Adrenal gland (tissue), 12 donors: ENCODE results near the gene ANKRD10. TPM values are rescaled to one million over a fixed set of nuclear protein-coding genes. Genes with fewer than 3 reads are reported as not detected.

Source experiments
- DNase-seq, 7 donors: peaks; one replicate each; pipeline ENCODE4 v3.0.0-alpha.2; 2019 to 2020
- H3K27ac ChIP-seq, 5 donors: fragments of 200-600 bp; sonication (generic) in 4 of 5; 1 replicate in 3 of 5; 2 replicates in 2 of 5; pipeline versions ENCODE4 v1.5.1 to v1.8.0; 2016 to 2020; ENCODE audit warnings: mild to moderate bottlenecking in 1 of 5
- H3K27me3 ChIP-seq: fragments of 200-600 bp; 2 replicates; pipeline ENCODE4 v1.8.0; 2021
- H3K36me3 ChIP-seq, 2 donors: fragments of 200-600 bp; replicated peaks in 1 of 2; 1 replicate in 1 of 2; 2 replicates in 1 of 2; pipeline versions ENCODE4 v1.5.1 to v1.8.0; 2018 to 2022
- H3K4me1 ChIP-seq, 2 donors: fragments of 200-600 bp; replicated peaks in 1 of 2; 1 replicate in 1 of 2; 2 replicates in 1 of 2; pipeline versions ENCODE4 v1.5.1 to v1.8.0; 2018 to 2021
- H3K4me3 ChIP-seq, 4 donors: fragments of 200-600 bp; sonication (generic) in 3 of 4; one replicate each; pipeline ENCODE4 v1.5.1; 2016 to 2018
- H3K9me3 ChIP-seq, 3 donors: fragments of 200-600 bp; sonication (generic) in 1 of 3; replicated peaks in 1 of 3; 1 replicate in 2 of 3; 2 replicates in 1 of 3; pipeline versions ENCODE4 v1.5.1 to v1.8.0; 2016 to 2021
- POLR2A ChIP-seq, 2 donors: fragments of 450-650 bp; IDR thresholded peaks; one replicate each; pipeline ENCODE4 v1.6.1; 2017; ENCODE audit warnings: antibody characterized with exemption in 2 of 2, mild to moderate bottlenecking in 2 of 2, moderate library complexity in 1 of 2
- WGBS, 4 donors: extraction: QIAGEN DNeasy Blood & Tissue Kit in 2 of 4; methylation state at CpG; one replicate each; pipeline versions ENCODE4 v1.1.5 to v1.1.7; 2013 to 2017; 5-methylcytosine and 5-hydroxymethylcytosine counted together
- intact Hi-C, 2 donors: fragments of 100-400 bp; cut with DNase I; formaldehyde crosslinking; loops; one replicate each; pipeline versions ENCODE4 v1.14.1 to v1.15.0; 2022 to 2023
- polyA plus RNA-seq, 3 donors: library from polyadenylated mRNA; stranded (reverse); fragments of 200-250 nt in 2 of 3; fragments of 350-450 nt in 1 of 3; fragmentation: Illumina TruSeq in 1 of 3; extraction: RNeasy Lipid Tissue Mini Kit (QIAGEN cat#74804) in 1 of 3; gene quantifications; one replicate each; pipeline ENCODE4 v1.2.3, GENCODE V29; 2013 to 2014
- total RNA-seq, 9 donors: library from RNA; depleted of rRNA in 4 of 9; stranded (reverse); fragments of >200 nt in 4 of 9; fragments of 120-200 nt in 1 of 9; fragmentation: NEBNext Ultra II Directional in 1 of 9; extraction: Animal tissue kit (Norgen Biotek cat#: 25700) in 1 of 9; gene quantifications; one replicate each; pipeline versions ENCODE4 v1.1.0 to v1.2.4, GENCODE V29; 2013 to 2023
- TF ChIP-seq, protein P1 (sequence below), 6 experiments: fragments of 450-650 bp in 4 of 6; fragments of 200-600 bp in 2 of 6; sonication (generic) in 1 of 6; IDR thresholded peaks; 1 replicate in 5 of 6; 2 replicates in 1 of 6; pipeline versions ENCODE4 v1.5.1 to v1.8.0; 2016 to 2021; ENCODE audit warnings: antibody characterized with exemption in 6 of 6, mild to moderate bottlenecking in 2 of 6, moderate library complexity in 1 of 6
- donor health status: healthy with polysubstance abuse.
- donor health status: Bipolar disorder and iron deficiency.
- donor health status: DM: yes; HTN: yes; CAD: no.
- donor health status: DM: no; HTN: no; CAD: no.
- donor health status: DM: no; HTN: no; CAD: no.
- donor health status: DM: yes; HTN: yes; CAD: no.

The ANKRD10 gene
- total and polyA plus RNA-seq, 12 donors: 36.5 to 159 (median 101) TPM

DNA sequence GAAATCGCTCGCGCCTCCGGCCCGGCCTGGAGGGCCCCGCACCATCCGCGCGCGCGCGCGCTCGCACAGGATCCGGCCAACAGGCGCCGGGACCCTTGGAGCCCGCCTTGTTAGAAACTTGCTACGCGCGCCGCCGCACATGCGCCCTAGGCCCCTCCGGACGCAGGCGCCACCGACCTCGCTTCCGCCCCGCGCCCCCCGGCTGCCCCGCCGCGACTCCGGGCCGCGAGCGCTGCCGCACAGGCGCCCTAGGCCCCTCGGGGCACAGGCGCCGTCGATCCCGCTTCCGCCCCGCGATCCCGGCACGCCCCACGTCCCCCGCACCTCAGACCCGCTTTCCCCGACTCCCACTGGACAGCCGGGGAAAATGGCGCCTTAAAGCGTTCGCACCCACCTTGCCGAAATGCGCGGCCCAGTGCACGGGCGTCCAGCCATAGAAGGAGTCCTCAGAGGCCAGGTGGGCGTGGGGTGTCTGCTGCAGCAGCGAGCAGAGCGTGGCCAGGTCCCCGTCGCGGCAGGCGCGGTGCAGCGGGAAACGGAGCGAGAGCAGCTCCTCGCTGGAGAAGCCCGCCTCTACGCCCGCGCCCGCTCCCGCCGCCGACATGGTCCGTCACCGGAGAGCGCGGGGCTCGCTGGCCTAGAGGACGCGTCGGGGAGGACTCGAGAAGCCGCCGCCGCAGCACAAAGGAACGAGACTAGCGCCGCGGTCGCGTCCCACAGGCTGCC, 375 bp downstream of the ANKRD10 start:
- Histone ChIP-seq H3K36me3 (peaks cover 0 to 10% of the 10 kb centered on the region in 2 donors), H3K27me3 (no peaks in the 10 kb centered on the region), H3K4me3 (peak overlapping the region; percentile 13 to 89 (median 81)), H3K27ac (peak overlapping the region; percentile 88 to 99 (median 98)), H3K9me3 (no peaks in the 10 kb centered on the region), H3K4me1 (peaks cover 19 to 47% of the 10 kb centered on the region in 2 donors)
- peak; percentile 66 to 86 (median 80) for DNase-seq
- intact Hi-C loops: loop anchor here in 1 of 2 donors (10.0 kb wide), 2 partner anchors 200 to 300 kb away; partner anchors contain the start of gene ING1
- WGBS, 4 donors: 0 to 1% (median 0%) methylated on average over 31 to 103 of the region's 103 CpGs; no CpG with 5 or more reads in 1 of the 4 donors
- TF ChIP-seq, protein P1, sequence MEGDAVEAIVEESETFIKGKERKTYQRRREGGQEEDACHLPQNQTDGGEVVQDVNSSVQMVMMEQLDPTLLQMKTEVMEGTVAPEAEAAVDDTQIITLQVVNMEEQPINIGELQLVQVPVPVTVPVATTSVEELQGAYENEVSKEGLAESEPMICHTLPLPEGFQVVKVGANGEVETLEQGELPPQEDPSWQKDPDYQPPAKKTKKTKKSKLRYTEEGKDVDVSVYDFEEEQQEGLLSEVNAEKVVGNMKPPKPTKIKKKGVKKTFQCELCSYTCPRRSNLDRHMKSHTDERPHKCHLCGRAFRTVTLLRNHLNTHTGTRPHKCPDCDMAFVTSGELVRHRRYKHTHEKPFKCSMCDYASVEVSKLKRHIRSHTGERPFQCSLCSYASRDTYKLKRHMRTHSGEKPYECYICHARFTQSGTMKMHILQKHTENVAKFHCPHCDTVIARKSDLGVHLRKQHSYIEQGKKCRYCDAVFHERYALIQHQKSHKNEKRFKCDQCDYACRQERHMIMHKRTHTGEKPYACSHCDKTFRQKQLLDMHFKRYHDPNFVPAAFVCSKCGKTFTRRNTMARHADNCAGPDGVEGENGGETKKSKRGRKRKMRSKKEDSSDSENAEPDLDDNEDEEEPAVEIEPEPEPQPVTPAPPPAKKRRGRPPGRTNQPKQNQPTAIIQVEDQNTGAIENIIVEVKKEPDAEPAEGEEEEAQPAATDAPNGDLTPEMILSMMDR (IDR thresholded peaks at IDR 0.05): no peak
- peak; percentile 79 to 83 for TF ChIP-seq POLR2A (IDR thresholded peaks at IDR 0.05)

DNA sequence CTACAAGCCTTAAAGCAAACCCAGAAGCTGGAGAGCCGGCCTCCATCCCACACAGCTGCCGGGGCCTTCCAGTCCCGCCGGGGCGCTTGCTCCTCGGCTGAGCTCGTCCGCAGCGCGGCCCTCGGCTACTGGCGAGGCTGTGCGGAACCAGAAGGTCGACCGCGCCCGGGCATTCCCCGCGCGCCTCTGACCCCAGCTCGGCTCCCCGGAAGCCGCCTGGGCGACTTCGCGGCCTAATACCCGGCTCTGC, 863 bp downstream of the ANKRD10 start:
- DNase-seq: peak in 1 of 7 donors; percentile 58
- peak in 1 of 2 donors; percentile 50 for TF ChIP-seq POLR2A (IDR thresholded peaks at IDR 0.05)
- TF ChIP-seq, protein P1 (IDR thresholded peaks at IDR 0.05): no peak
- 0% methylated on average over 3 to 27 of the region's 27 CpGs; no CpG with 5 or more reads in 1 of the 4 donors for WGBS, 4 donors
- Histone ChIP-seq H3K36me3 (peaks cover 0 to 14% of the 10 kb centered on the region in 2 donors), H3K27me3 (no peaks in the 10 kb centered on the region), H3K27ac (peak overlapping the region; percentile 88 to 99 (median 98)), H3K4me1 (peaks cover 19 to 52% of the 10 kb centered on the region in 2 donors), H3K9me3 (no peaks in the 10 kb centered on the region), H3K4me3 (peak overlapping the region; percentile 13 to 89 (median 68))
- intact Hi-C loops: loop anchor here in 1 of 2 donors (10.0 kb wide), 2 partner anchors 199 to 301 kb away; partner anchors contain the start of gene ING1

DNA sequence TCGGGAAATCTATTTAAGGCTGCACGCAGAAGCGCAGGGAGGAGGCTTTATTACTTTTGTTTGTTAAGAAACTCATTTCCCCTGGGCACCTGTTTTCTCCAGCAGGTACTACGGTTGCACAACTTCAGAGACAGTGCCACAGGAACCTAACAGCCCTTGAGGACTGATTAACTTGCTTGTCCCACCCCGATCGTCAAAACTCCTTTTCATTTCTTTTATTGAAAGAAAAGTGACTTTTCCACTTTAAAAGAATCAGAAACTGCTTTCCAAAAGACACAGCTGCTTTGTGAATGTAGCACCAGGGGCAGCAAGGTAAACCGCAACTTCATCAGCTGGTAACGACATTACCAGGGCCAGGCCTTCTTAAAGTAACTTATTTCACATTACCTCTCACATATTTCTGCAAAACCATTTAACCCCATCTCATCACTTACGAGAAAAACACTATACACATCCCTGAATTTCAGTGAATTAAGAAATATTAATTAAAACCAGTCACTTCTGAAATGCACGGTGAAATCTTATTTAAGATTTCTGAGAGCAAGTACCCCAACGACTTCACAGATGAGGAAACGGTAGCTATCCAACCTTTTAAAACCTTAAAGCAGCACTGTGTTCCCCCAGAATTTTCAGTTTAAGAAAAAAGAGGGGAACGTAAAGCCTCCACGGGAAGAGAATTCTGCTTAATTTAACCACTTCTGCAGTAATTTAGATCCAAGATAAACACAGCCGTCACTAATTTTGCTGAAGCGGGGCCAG, 1.4 kb downstream of the ANKRD10 start:
- Histone ChIP-seq H3K36me3 (peaks cover 0 to 18% of the 10 kb centered on the region in 2 donors), H3K27me3 (no peaks in the 10 kb centered on the region), H3K27ac (peak overlapping the region; percentile 88 to 99 (median 98)), H3K9me3 (no peaks in the 10 kb centered on the region), H3K4me1 (peaks cover 19 to 57% of the 10 kb centered on the region in 2 donors), H3K4me3 (peak overlapping the region; percentile 13 to 89 (median 68))
- WGBS, 4 donors: 3 to 4% (median 3%) methylated on average over 16 of the region's 16 CpGs
- intact Hi-C loops: loop anchor here in 1 of 2 donors (10.0 kb wide), 2 partner anchors 199 to 301 kb away; partner anchors contain the start of gene ING1
- TF ChIP-seq, protein P1 (IDR thresholded peaks at IDR 0.05): no peak
- TF ChIP-seq POLR2A (IDR thresholded peaks at IDR 0.05): no peak
- DNase-seq: no peak

DNA sequence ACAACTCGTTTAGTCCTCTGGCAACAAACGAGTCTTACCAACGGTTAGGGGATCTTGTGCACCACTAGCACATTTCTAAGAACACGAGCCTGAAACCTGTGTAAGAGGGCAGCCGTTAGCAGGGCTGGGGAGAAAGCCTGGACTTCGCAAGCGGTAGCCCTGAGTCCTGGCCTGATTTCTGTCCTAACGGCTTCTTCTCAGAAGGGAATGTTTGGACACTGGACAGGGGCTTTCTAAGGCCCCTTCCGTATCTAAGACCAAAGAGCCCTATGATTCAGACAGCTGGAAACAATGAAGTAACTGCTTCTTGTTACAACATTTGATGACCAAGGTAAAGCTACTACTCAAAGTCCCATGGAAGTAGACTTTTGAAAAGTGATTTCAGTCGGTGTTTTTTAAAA, 2.2 kb downstream of the ANKRD10 start:
- Histone ChIP-seq H3K4me1 (peaks cover 19 to 66% of the 10 kb centered on the region in 2 donors), H3K27me3 (no peaks in the 10 kb centered on the region), H3K9me3 (no peaks in the 10 kb centered on the region), H3K36me3 (peaks cover 0 to 18% of the 10 kb centered on the region in 2 donors), H3K27ac (peak overlapping the region in 2 of 5 donors; percentile 98 to 99), H3K4me3 (peak overlapping the region in 1 of 4 donors; percentile 89)
- 22 to 34% (median 27%) methylated on average over 10 of the region's 10 CpGs for WGBS, 4 donors
- no peak for TF ChIP-seq POLR2A (IDR thresholded peaks at IDR 0.05)
- TF ChIP-seq, protein P1 (IDR thresholded peaks at IDR 0.05): no peak
- intact Hi-C loops: loop anchor here in 1 of 2 donors (10.0 kb wide), 2 partner anchors 198 to 302 kb away; partner anchors contain the start of gene ING1
- peak in 3 of 7 donors; percentile 29 to 33 (median 32) for DNase-seq
